H1 (cell line): ENCODE data around the gene RYR3. TPM values are rescaled to one million over a fixed set of nuclear protein-coding genes. Genes with fewer than 3 reads are reported as not detected.

Experiments used
- CTCF ChIA-PET: fragments of 300-600 bp; sonication (Branson Sonifier 250); formaldehyde crosslinking; loops from one replicate; lab custom pipeline; 2021; ENCODE audit not compliant: partially characterized antibody; lab: Charles Lee
- POLR2A ChIA-PET: fragments of 300-600 bp; sonication (Branson Sonifier 250); formaldehyde crosslinking; loops from one replicate; lab custom pipeline; 2021; ENCODE audit warnings: inconsistent platforms; ENCODE audit not compliant: partially characterized antibody; lab: Charles Lee
- DNase-seq, 2 experiments: peaks; one replicate each; pipeline versions ENCODE4 v3.0.0 to v3.0.0-alpha.2; 2010 to 2022; ENCODE audit warnings: low spot score in 2 of 2, low read depth in 1 of 2, mixed read lengths in 1 of 2
- FAIRE-seq: peaks from 2 replicates; lab custom pipeline; 2011; peaks lifted over from hg19 to GRCh38; lab: Jason Lieb, UNC
- H2AFZ ChIP-seq: 2 replicates; pipeline ENCODE4 v1.8.1; 2012; ENCODE audit warnings: low read length, inconsistent platforms
- H2AK5ac ChIP-seq: 2 replicates; pipeline ENCODE4 v1.6.1; 2013; ENCODE audit warnings: low read depth, low read length
- H2BK120ac ChIP-seq: replicated peaks from 2 replicates; pipeline ENCODE3; 2013; ENCODE audit warnings: low read depth, low read length, inconsistent platforms
- H2BK12ac ChIP-seq: 2 replicates; pipeline ENCODE4 v1.6.1; 2013; ENCODE audit warnings: low read depth, low read length
- H2BK15ac ChIP-seq: 2 replicates; pipeline ENCODE4 v1.6.1; 2013; ENCODE audit warnings: low read length
- H2BK20ac ChIP-seq: 2 replicates; pipeline ENCODE4 v1.6.1; 2013; ENCODE audit warnings: low read length
- H2BK5ac ChIP-seq: 2 replicates; pipeline ENCODE4 v1.6.1; 2013; ENCODE audit warnings: low read depth, low read length
- H3K14ac ChIP-seq: 2 replicates; pipeline ENCODE4 v1.6.1; 2013; ENCODE audit warnings: inconsistent platforms; ENCODE audit not compliant: insufficient read length
- H3K18ac ChIP-seq: 2 replicates; pipeline ENCODE4 v1.6.1; 2013; ENCODE audit warnings: low read length; ENCODE audit errors: extremely low read depth
- H3K23ac ChIP-seq: 2 replicates; pipeline ENCODE4 v1.6.1; 2013; ENCODE audit warnings: inconsistent platforms; ENCODE audit not compliant: insufficient read length
- H3K23me2 ChIP-seq: 2 replicates; pipeline ENCODE4 v1.6.1; 2013; ENCODE audit warnings: low read depth, low read length
- H3K27ac ChIP-seq: 2 replicates; pipeline ENCODE4 v1.6.1; 2011; ENCODE audit warnings: low read depth, low read length, inconsistent platforms
- H3K27me3 ChIP-seq, 4 experiments: replicated peaks in 1 of 4; 1 replicate in 1 of 4; 2 replicates in 3 of 4; pipeline versions ENCODE4 v1.6.1 to v1.8.1; 2011 to 2013; ENCODE audit warnings: low read length in 3 of 4, mild to moderate bottlenecking in 3 of 4, inconsistent platforms in 2 of 4, mixed read lengths in 2 of 4, moderate library complexity in 1 of 4; ENCODE audit not compliant: control insufficient read depth in 3 of 4, insufficient read depth in 3 of 4; ENCODE audit errors: extremely low read depth in 1 of 4
- H3K36me3 ChIP-seq, 4 experiments: 2 replicates each; pipeline versions ENCODE4 v1.6.1 to v1.8.1; 2011 to 2013; ENCODE audit warnings: mild to moderate bottlenecking in 4 of 4, low read length in 3 of 4, moderate library complexity in 2 of 4, control low read depth in 1 of 4, inconsistent platforms in 1 of 4; ENCODE audit not compliant: insufficient read depth in 4 of 4, control insufficient read depth in 2 of 4
- H3K4ac ChIP-seq: replicated peaks from 2 replicates; pipeline ENCODE3; 2013; ENCODE audit warnings: low read length, low read depth, mixed read lengths, inconsistent platforms; ENCODE audit not compliant: insufficient read length
- H3K4me1 ChIP-seq, 4 experiments: replicated peaks in 1 of 4; 1 replicate in 1 of 4; 2 replicates in 3 of 4; pipeline versions ENCODE4 v1.6.1 to v1.8.1; 2011 to 2013; ENCODE audit warnings: low read length in 3 of 4, inconsistent platforms in 2 of 4, mixed read lengths in 1 of 4; ENCODE audit not compliant: insufficient read depth in 4 of 4, control insufficient read depth in 3 of 4
- H3K4me2 ChIP-seq, 2 experiments: 2 replicates each; pipeline versions ENCODE4 v1.6.1 to v1.8.1; 2011 to 2013; ENCODE audit warnings: low read depth in 2 of 2, low read length in 2 of 2, control low read depth in 1 of 2, inconsistent platforms in 1 of 2, mild to moderate bottlenecking in 1 of 2; ENCODE audit not compliant: insufficient read depth in 1 of 2
- H3K4me3 ChIP-seq, 4 experiments: fragments of 200-600, 300-600 bp in 1 of 4; sonication (generic), shearing (Covaris generic), sonication (Bioruptor Twin) in 1 of 4; 2 replicates each; pipeline versions ENCODE4 v1.5.1 to v1.8.1; 2011 to 2016; ENCODE audit warnings: low read length in 4 of 4, low read depth in 3 of 4, control low read depth in 2 of 4, inconsistent platforms in 2 of 4, mild to moderate bottlenecking in 2 of 4, mixed read lengths in 1 of 4, moderate library complexity in 1 of 4; ENCODE audit not compliant: insufficient read depth in 2 of 4; ENCODE audit errors: extremely low read depth in 1 of 4
- H3K56ac ChIP-seq: replicated peaks from 2 replicates; pipeline ENCODE3; 2013; ENCODE audit warnings: low read depth, mild to moderate bottlenecking, mixed read lengths, low read length, inconsistent platforms; ENCODE audit not compliant: insufficient read length
- H3K79me1 ChIP-seq: 2 replicates; pipeline ENCODE4 v1.6.1; 2013; ENCODE audit warnings: low read depth, low read length, control low read depth
- H3K79me2 ChIP-seq, 2 experiments: 2 replicates each; pipeline versions ENCODE4 v1.6.1 to v1.8.1; 2012 to 2013; ENCODE audit warnings: low read length in 2 of 2, mild to moderate bottlenecking in 2 of 2, inconsistent platforms in 1 of 2; ENCODE audit not compliant: insufficient read depth in 2 of 2, control insufficient read depth in 1 of 2
- H3K9ac ChIP-seq, 4 experiments: replicated peaks in 1 of 4; 1 replicate in 1 of 4; 2 replicates in 3 of 4; pipeline versions ENCODE4 v1.6.1 to v1.8.1; 2011 to 2013; ENCODE audit warnings: low read depth in 3 of 4, low read length in 3 of 4, control low read depth in 2 of 4, mild to moderate bottlenecking in 2 of 4, moderate library complexity in 2 of 4, inconsistent platforms in 1 of 4; ENCODE audit errors: extremely low read depth in 1 of 4
- H3K9me3 ChIP-seq, 2 experiments: 2 replicates each; pipeline versions ENCODE4 v1.6.1 to v1.8.1; 2012 to 2013; ENCODE audit warnings: mild to moderate bottlenecking in 2 of 2, moderate library complexity in 2 of 2, control low read depth in 1 of 2, inconsistent platforms in 1 of 2, low read depth in 1 of 2, low read length in 1 of 2, mixed read lengths in 1 of 2; ENCODE audit not compliant: insufficient read depth in 2 of 2
- H4K20me1 ChIP-seq, 2 experiments: replicated peaks in 1 of 2; 2 replicates each; pipeline versions ENCODE3 to v1.8.1; 2011 to 2013; ENCODE audit warnings: inconsistent platforms in 2 of 2, low read length in 2 of 2, mild to moderate bottlenecking in 1 of 2; ENCODE audit not compliant: insufficient read depth in 2 of 2, control insufficient read depth in 1 of 2
- H4K5ac ChIP-seq: 2 replicates; pipeline ENCODE4 v1.6.1; 2013; ENCODE audit warnings: low read length, low read depth, mixed read lengths, inconsistent platforms; ENCODE audit not compliant: insufficient read length
- H4K8ac ChIP-seq: 2 replicates; pipeline ENCODE4 v1.8.0; 2013; ENCODE audit warnings: mild to moderate bottlenecking, moderate library complexity, low read length, inconsistent platforms; ENCODE audit not compliant: insufficient read depth; ENCODE audit errors: extremely low read depth
- H4K91ac ChIP-seq: replicated peaks from 2 replicates; pipeline ENCODE3; 2013; ENCODE audit warnings: low read length, mixed read lengths, inconsistent platforms; ENCODE audit not compliant: insufficient read length
- BACH1 ChIP-seq: IDR thresholded peaks from 2 replicates; pipeline ENCODE4 v1.6.1; 2012; ENCODE audit warnings: low read length, improper control_type of control experiment
- BRCA1 ChIP-seq: IDR thresholded peaks from 2 replicates; pipeline ENCODE4 v1.6.1; 2012; ENCODE audit warnings: low read depth, low read length, improper control_type of control experiment
- CEBPB ChIP-seq: IDR thresholded peaks from 2 replicates; pipeline ENCODE4 v1.6.1; 2012; ENCODE audit warnings: low read depth, low read length
- CHD1 ChIP-seq: IDR thresholded peaks from 2 replicates; pipeline ENCODE4 v1.6.1; 2012; ENCODE audit warnings: low read depth, low read length, improper control_type of control experiment
- CTBP2 ChIP-seq: IDR thresholded peaks from 2 replicates; pipeline ENCODE4 v1.7.0; 2011; ENCODE audit warnings: borderline replicate concordance, mild to moderate bottlenecking, moderate library complexity, mixed read lengths, low read length; ENCODE audit not compliant: insufficient read depth, insufficient read length
- GTF2F1 ChIP-seq: IDR thresholded peaks from 2 replicates; pipeline ENCODE4 v1.6.1; 2012; ENCODE audit warnings: low read depth, low read length, improper control_type of control experiment, borderline replicate concordance
- JUND ChIP-seq: IDR thresholded peaks from 2 replicates; pipeline ENCODE4 v1.6.1; 2011; ENCODE audit warnings: mild to moderate bottlenecking, improper control_type of control experiment, low read length
- KDM4A ChIP-seq: IDR thresholded peaks from one replicate; pipeline ENCODE4 v1.7.1; 2012; ENCODE audit warnings: low read depth, mild to moderate bottlenecking, moderate library complexity, low read length, inconsistent platforms; ENCODE audit not compliant: severe bottlenecking
- SAP30 ChIP-seq: fragments of 300-600 bp; sonication (generic); IDR thresholded peaks from 2 replicates; pipeline ENCODE4 v1.7.1; 2012; ENCODE audit warnings: low read length, moderate library complexity, mild to moderate bottlenecking, inconsistent platforms; ENCODE audit not compliant: insufficient read depth, insufficient replicate concordance
- SP4 ChIP-seq: IDR thresholded peaks from 2 replicates; pipeline ENCODE4 v1.6.1; 2012; ENCODE audit warnings: low read length, inconsistent platforms
- TAF7 ChIP-seq: optimal IDR thresholded peaks from 2 replicates; pipeline ENCODE3; 2011; ENCODE audit warnings: low read depth, mild to moderate bottlenecking, inconsistent platforms, low read length, moderate library complexity, borderline replicate concordance
- TBP ChIP-seq: IDR thresholded peaks from 2 replicates; pipeline ENCODE4 v1.6.1; 2011; ENCODE audit warnings: low read depth, low read length, improper control_type of control experiment
- ZNF274 ChIP-seq: IDR thresholded peaks from 2 replicates; pipeline ENCODE4 v1.7.0; 2012; ENCODE audit warnings: low read length, borderline replicate concordance; ENCODE audit errors: extremely low read depth
- WGBS, 2 experiments: shearing (Covaris generic) in 1 of 2; methylation state at CpG; one replicate each; pipeline versions ENCODE4 v1.1.6 to v1.1.7; 2013 to 2015; ENCODE audit warnings: low lambda C conversion rate in 2 of 2, mixed read lengths in 2 of 2, inconsistent platforms in 1 of 2, low coverage in 1 of 2, missing lambda C conversion rate in 1 of 2; ENCODE audit not compliant: insufficient replicate concordance in 2 of 2, insufficient coverage in 1 of 2, insufficient read length in 1 of 2; ENCODE audit errors: extremely low coverage in 1 of 2, missing lambda C conversion rate in 1 of 2; 5-methylcytosine and 5-hydroxymethylcytosine counted together
- polyA plus RNA-seq, 7 experiments: library from polyadenylated mRNA; depleted of rRNA in 3 of 7; stranded (reverse) in 5 of 7; unstranded in 2 of 7; fragments of >200 nt in 5 of 7; fragments of 200-250 nt in 2 of 7; gene quantifications; 1 replicate in 5 of 7; 2 replicates in 1 of 7; 4 replicates in 1 of 7; pipeline versions ENCODE4 v1.2.1 to v1.2.3, GENCODE V29; 2011 to 2013; ENCODE audit warnings: missing spikeins in 2 of 7, mixed read lengths in 2 of 7
- total RNA-seq: library from RNA; stranded (reverse); fragmentation: NEBNext Ultra II Directional; extraction: Animal tissue kit (Norgen Biotek cat#: 25700); gene quantifications from 2 replicates; pipeline ENCODE4 v1.2.1, GENCODE V29; 2021
- TF ChIP-seq, protein P1 (sequence below): IDR thresholded peaks from 2 replicates; pipeline ENCODE4 v1.6.1; 2011; ENCODE audit warnings: low read depth, mild to moderate bottlenecking, low read length; ENCODE audit not compliant: insufficient read depth

The RYR3 gene
- total and polyA plus RNA-seq, 2 of the 8 experiments (the other 6 are each of a cell fraction or from before 2014, with no cell fraction given): 0.33 to 3.4 TPM

DNA sequence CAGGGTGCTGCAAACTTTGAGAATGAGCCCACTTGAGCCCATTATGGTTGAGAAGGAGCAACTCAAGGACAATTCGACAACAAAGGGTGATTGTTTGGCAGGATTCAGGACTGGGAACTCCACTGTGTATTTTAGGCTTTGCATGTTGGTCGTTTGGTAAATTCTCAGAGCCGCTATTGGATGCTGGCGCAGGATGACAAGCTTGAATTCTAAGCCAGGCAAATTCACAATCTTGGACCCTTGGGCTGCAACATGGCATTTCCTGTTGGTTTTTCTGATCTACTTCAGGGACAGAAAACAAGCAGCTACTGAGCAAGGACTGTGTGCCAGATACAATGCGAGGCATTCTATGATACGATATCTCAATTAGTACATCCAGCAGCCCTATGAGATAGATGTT, 82.8 kb downstream of the RYR3 start:
- Histone ChIP-seq H4K91ac (no peak overlapping the region), H3K4me2 (no peak overlapping the region), H4K20me1 (no peaks in the 10 kb centered on the region), H3K56ac (no peak overlapping the region), H3K4me1 (no peaks in the 10 kb centered on the region; a peak in 2 of 7 replicates), H3K4me3 (no peak overlapping the region), H3K79me2 (no peaks in the 10 kb centered on the region), H3K18ac (no peak overlapping the region), H3K27me3 (no peaks in the 10 kb centered on the region), H3K27ac (no peak overlapping the region), H2BK12ac (no peak overlapping the region), H3K36me3 (no peaks in the 10 kb centered on the region), H2BK120ac (no peak overlapping the region), H3K9ac (no peak overlapping the region), H2BK5ac (no peak overlapping the region), H3K9me3 (no peaks in the 10 kb centered on the region), H2BK20ac (no peak overlapping the region), H2BK15ac (no peak overlapping the region), H3K4ac (no peak overlapping the region), H3K14ac (no peak overlapping the region), H2AK5ac (no peak overlapping the region), H3K23ac (no peak overlapping the region), H3K79me1 (no peaks in the 10 kb centered on the region), H4K8ac (no peak overlapping the region), H2AFZ (no peak overlapping the region), H4K5ac (no peak overlapping the region), H3K23me2 (no peaks in the 10 kb centered on the region)
- ChIA-PET CTCF (interaction anchor here (0.7 to 2.2 kb wide), 15 partner anchors 10 to 307 kb away, joined by 3 to 14 read pairs (median 3); no protein-coding TSS in a partner anchor), POLR2A (no interaction called here)
- no peak for DNase-seq
- WGBS, 2 experiments: 92% methylated on average over 6 of the region's 6 CpGs; no CpG with 5 or more reads in 1 of the 2 experiments
- TF ChIP-seq, protein P1, sequence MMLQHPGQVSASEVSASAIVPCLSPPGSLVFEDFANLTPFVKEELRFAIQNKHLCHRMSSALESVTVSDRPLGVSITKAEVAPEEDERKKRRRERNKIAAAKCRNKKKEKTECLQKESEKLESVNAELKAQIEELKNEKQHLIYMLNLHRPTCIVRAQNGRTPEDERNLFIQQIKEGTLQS: no peak
- TF ChIP-seq BRCA1: no peak
- TF ChIP-seq JUND: no peak
- no peak for TF ChIP-seq TAF7
- no peak for TF ChIP-seq KDM4A
- TF ChIP-seq TBP: no peak
- no peak for TF ChIP-seq CEBPB
- no peak for TF ChIP-seq SP4
- no peak for TF ChIP-seq CHD1
- no peak for TF ChIP-seq SAP30
- no peak for TF ChIP-seq GTF2F1
- TF ChIP-seq ZNF274: no peak
- no peak for TF ChIP-seq BACH1
- TF ChIP-seq CTBP2: no peak
- FAIRE-seq: no peak
